ENCODE data around the gene COPS3.

- TF ChIP-seq POLR2A (IDR thresholded peaks at IDR 0.05; ENCODE audit: low read depth) (no peak), CTCF (IDR thresholded peaks at IDR 0.05) (no peak), POLR2AphosphoS5 (IDR thresholded peaks at IDR 0.05) (peak; percentile 45 to 61), EP300 (IDR thresholded peaks at IDR 0.05) (no peak)
These were observed 75.5 kb downstream of the COPS3 start for GRCh38 chr17:17205368-17206123.

All from esophagus muscularis mucosa (tissue), 4 donors.